ENCODE data around the gene ADCY9.

DNA sequence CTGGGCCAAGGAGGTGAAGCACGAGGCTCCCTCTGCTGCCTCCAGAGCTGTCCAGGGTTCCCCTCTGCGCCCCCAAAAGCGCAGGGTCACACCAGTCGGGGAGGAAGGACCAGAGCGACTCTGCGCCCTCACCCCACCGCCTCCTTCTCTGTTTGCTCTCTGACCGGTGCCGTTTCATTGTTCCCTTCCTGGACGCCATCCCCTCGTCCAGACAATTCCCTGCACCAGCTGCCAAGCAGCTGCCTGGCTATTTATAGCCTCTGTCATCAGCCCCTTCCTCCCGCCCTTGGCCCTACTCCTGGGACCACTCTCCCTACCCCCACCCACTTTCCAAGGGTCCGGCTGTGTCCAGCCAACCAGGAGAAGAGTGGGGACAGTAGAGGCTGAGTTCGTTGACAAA lies 167.0 kb downstream of the ADCY9 start:
- TF ChIP-seq, protein P1, sequence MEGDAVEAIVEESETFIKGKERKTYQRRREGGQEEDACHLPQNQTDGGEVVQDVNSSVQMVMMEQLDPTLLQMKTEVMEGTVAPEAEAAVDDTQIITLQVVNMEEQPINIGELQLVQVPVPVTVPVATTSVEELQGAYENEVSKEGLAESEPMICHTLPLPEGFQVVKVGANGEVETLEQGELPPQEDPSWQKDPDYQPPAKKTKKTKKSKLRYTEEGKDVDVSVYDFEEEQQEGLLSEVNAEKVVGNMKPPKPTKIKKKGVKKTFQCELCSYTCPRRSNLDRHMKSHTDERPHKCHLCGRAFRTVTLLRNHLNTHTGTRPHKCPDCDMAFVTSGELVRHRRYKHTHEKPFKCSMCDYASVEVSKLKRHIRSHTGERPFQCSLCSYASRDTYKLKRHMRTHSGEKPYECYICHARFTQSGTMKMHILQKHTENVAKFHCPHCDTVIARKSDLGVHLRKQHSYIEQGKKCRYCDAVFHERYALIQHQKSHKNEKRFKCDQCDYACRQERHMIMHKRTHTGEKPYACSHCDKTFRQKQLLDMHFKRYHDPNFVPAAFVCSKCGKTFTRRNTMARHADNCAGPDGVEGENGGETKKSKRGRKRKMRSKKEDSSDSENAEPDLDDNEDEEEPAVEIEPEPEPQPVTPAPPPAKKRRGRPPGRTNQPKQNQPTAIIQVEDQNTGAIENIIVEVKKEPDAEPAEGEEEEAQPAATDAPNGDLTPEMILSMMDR (IDR thresholded peaks at IDR 0.05; ENCODE audit: insufficient read depth, low read length, poor library complexity, severe bottlenecking) = no peak
- TF ChIP-seq EZH2phosphoT487 (conservative IDR thresholded peaks at IDR 0.05; ENCODE audit: low read length) = no peak

All from SU-DHL-6 (cell line).